ENCODE measurements around the gene KDM3B. TPM values are rescaled to one million over a fixed set of nuclear protein-coding genes. Genes with fewer than 3 reads are reported as not detected.
A peak's percentile ranks its signal among the peaks of the same experiment; 100 is the strongest.

Gene KDM3B
- total and polyA plus RNA-seq, 9 of the 15 experiments (the other 6 are each of a cell fraction or from before 2014, with no cell fraction given): 13.8 to 62.8 (median 41.9) TPM

- TF ChIP-seq NFRKB (IDR thresholded peaks at IDR 0.05; ENCODE audit: low read depth) (no peak), HNRNPH1 (optimal IDR thresholded peaks at IDR 0.05; ENCODE audit: low read depth, low read length) (no peak), ZNF316 (IDR thresholded peaks at IDR 0.05) (no peak), POLR2G (IDR thresholded peaks at IDR 0.05; ENCODE audit: low read depth, low read length) (no peak), ZNF24 (IDR thresholded peaks at IDR 0.05) (peak; percentile 53; the same call in 1 of the 2 replicates), MXD1 (CRISPR knock-in tag; IDR thresholded peaks at IDR 0.05; ENCODE audit: borderline replicate concordance, poor library complexity, severe bottlenecking) (no peak), NFE2L1 (tag; IDR thresholded peaks at IDR 0.05; ENCODE audit: borderline replicate concordance, low read depth) (no peak), ZNF384 (IDR thresholded peaks at IDR 0.05; ENCODE audit: low read depth, low read length) (peak; percentile 56; the same call in 1 of the 2 replicates), MTF1 (CRISPR knock-in tag; IDR thresholded peaks at IDR 0.05; ENCODE audit: borderline replicate concordance) (no peak), KDM1A (IDR thresholded peaks at IDR 0.05) (no peak), PREB (CRISPR knock-in tag; IDR thresholded peaks at IDR 0.05) (peak; percentile 52; the same call in 1 of the 2 replicates), MLLT1 (IDR thresholded peaks at IDR 0.05) (peak in 1 of 2 experiments; percentile 64; a peak in 1 of 4 replicates), E4F1 (CRISPR knock-in tag; IDR thresholded peaks at IDR 0.05; ENCODE audit: borderline replicate concordance) (no peak), LEF1 (IDR thresholded peaks at IDR 0.05) (no peak), LCOR (CRISPR knock-in tag; IDR thresholded peaks at IDR 0.05) (peak; percentile 90; the same call in 1 of the 2 replicates), CC2D1A (IDR thresholded peaks at IDR 0.05) (peak; percentile 97), PTTG1 (tag; IDR thresholded peaks at IDR 0.05; ENCODE audit: low read depth) (no peak), U2AF1 (optimal IDR thresholded peaks at IDR 0.05; ENCODE audit: low read depth, low read length) (peak; percentile 82), GATAD2A (IDR thresholded peaks at IDR 0.05) (no peak), SIRT6 (IDR thresholded peaks at IDR 0.05; ENCODE audit: low read depth, low read length) (no peak)
- TF ChIP-seq, protein P1, sequence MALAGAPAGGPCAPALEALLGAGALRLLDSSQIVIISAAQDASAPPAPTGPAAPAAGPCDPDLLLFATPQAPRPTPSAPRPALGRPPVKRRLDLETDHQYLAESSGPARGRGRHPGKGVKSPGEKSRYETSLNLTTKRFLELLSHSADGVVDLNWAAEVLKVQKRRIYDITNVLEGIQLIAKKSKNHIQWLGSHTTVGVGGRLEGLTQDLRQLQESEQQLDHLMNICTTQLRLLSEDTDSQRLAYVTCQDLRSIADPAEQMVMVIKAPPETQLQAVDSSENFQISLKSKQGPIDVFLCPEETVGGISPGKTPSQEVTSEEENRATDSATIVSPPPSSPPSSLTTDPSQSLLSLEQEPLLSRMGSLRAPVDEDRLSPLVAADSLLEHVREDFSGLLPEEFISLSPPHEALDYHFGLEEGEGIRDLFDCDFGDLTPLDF (CRISPR knock-in tag; IDR thresholded peaks at IDR 0.05): no peak
Observed at GRCh38 chr5:138352071-138352721, at the start of gene KDM3B (continued).
